Esophagus muscularis mucosa (tissue), 4 donors: ENCODE measurements around the gene LSS. TPM values are rescaled to one million over a fixed set of nuclear protein-coding genes. Genes with fewer than 3 reads are reported as not detected.

Experiments used
- DNase-seq: peaks from one replicate; pipeline ENCODE4 v3.0.0-alpha.2; 2017; ENCODE audit errors: extremely low spot score
- H3K27ac ChIP-seq, 4 donors: fragments of 200-600 bp; sonication (generic); replicated peaks in 1 of 4; 1 replicate in 3 of 4; 2 replicates in 1 of 4; pipeline ENCODE4 v1.5.1; 2016 to 2019; ENCODE audit warnings: mild to moderate bottlenecking in 1 of 4
- H3K27me3 ChIP-seq, 4 donors: fragments of 200-600 bp; sonication (generic); one replicate each; pipeline versions ENCODE4 v1.5.1 to v1.6.0; 2016 to 2019
- H3K36me3 ChIP-seq, 4 donors: fragments of 200-600 bp; sonication (generic); one replicate each; pipeline ENCODE4 v1.5.1; 2016 to 2019
- H3K4me1 ChIP-seq, 4 donors: fragments of 200-600 bp; sonication (generic); one replicate each; pipeline ENCODE4 v1.5.1; 2016 to 2019
- H3K4me3 ChIP-seq, 4 donors: fragments of 200-600 bp; sonication (generic); 1 replicate in 2 of 4; 2 replicates in 2 of 4; pipeline ENCODE4 v1.5.1; 2016 to 2019; ENCODE audit warnings: mild to moderate bottlenecking in 4 of 4, moderate library complexity in 1 of 4
- H3K9me3 ChIP-seq, 4 donors: fragments of 200-600 bp; sonication (generic); 1 replicate in 3 of 4; 2 replicates in 1 of 4; pipeline ENCODE4 v1.5.1; 2016 to 2019
- CTCF ChIP-seq, 3 experiments: fragments of 200-600 bp in 2 of 3; fragments of 450-650 bp in 1 of 3; sonication (generic) in 2 of 3; IDR thresholded peaks; one replicate each; pipeline ENCODE4 v1.5.1; 2017 to 2019; ENCODE audit warnings: antibody characterized with exemption in 3 of 3, mild to moderate bottlenecking in 2 of 3, moderate library complexity in 1 of 3
- EP300 ChIP-seq: sonication (generic); formaldehyde crosslinking; IDR thresholded peaks from one replicate; pipeline ENCODE4 v1.6.1; 2017; ENCODE audit warnings: antibody characterized with exemption
- POLR2A ChIP-seq: fragments of 450-650 bp; IDR thresholded peaks from one replicate; pipeline ENCODE4 v1.6.1; 2017; ENCODE audit warnings: antibody characterized with exemption, moderate library complexity, mild to moderate bottlenecking, low read depth
- POLR2AphosphoS5 ChIP-seq, 2 donors: sonication (generic); formaldehyde crosslinking; IDR thresholded peaks; one replicate each; pipeline ENCODE4 v1.6.1; 2017; ENCODE audit warnings: antibody characterized with exemption in 2 of 2
- WGBS: methylation state at CpG from one replicate; pipeline ENCODE4 v1.1.5; 2018; 5-methylcytosine and 5-hydroxymethylcytosine counted together
- intact Hi-C: fragments of 100-400 bp; cut with DNase I; formaldehyde crosslinking; loops from one replicate; pipeline ENCODE4 v1.15.1; 2023
- total RNA-seq, 4 donors: library from RNA; depleted of rRNA; stranded (reverse); fragments of >200 nt; gene quantifications; one replicate each; pipeline versions ENCODE4 v1.1.0 to v1.2.1, GENCODE V29; 2016

Gene LSS
- total RNA-seq, 4 donors from 2014 or later: 45.3 to 66.3 (median 53.1) TPM

DNA sequence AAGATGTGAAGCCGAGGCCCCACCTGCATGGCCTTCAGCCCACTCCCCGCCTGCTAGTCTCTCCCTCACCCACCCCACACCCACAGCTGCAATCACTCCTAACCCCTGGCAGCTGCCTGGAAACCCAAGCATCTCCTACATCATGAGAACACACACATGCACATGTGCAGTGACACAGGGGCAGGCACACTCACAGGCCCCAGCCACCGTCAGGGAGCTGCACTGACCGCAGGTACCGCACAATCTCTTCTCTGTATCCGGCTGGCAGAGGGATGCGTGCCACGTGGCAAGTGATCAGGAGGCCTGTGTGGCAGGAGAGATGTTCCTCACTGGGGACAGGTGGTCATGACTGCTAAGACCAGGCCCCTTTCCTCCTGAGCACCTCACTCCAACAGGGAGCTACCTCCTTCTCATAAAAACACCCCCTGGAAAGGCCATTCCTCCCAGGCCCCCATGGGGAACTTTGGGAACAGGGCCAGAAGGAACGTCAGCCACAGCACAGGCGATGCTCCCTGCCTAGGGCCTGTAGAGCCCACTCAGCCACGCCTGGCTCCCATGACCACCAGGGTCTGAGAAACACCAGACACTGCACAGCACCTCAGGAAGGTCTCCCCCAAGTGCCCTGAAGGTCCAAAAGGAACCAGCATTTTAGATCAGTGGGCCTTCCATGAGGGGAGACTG, 6.0 kb downstream of the LSS start:
- H3K27me3 ChIP-seq: no peaks in the 10 kb centered on the region
- peaks cover 25 to 38% (median 34%) of the 10 kb centered on the region in 4 donors for H3K4me1 ChIP-seq
- intact Hi-C loops: no loop called here
- H3K4me3 ChIP-seq: no peak overlapping the region
- H3K36me3 ChIP-seq: peaks cover 32 to 59% (median 48%) of the 10 kb centered on the region in 4 donors
- WGBS: 80% methylated on average over 11 of the region's 11 CpGs
- no peak overlapping the region for H3K27ac ChIP-seq
- no peaks in the 10 kb centered on the region for H3K9me3 ChIP-seq
- no peak for TF ChIP-seq POLR2AphosphoS5 (IDR thresholded peaks at IDR 0.05)
- no peak for TF ChIP-seq EP300
- TF ChIP-seq POLR2A: no peak
- no peak for TF ChIP-seq CTCF (IDR thresholded peaks at IDR 0.05)
- DNase-seq: no peak

- Histone ChIP-seq H3K27me3 (no peaks in the 10 kb centered on the region), H3K4me1 (peaks cover 18 to 31% (median 26%) of the 10 kb centered on the region in 4 donors), H3K36me3 (peaks cover 32 to 65% (median 52%) of the 10 kb centered on the region in 4 donors), H3K4me3 (no peak overlapping the region), H3K27ac (no peak overlapping the region), H3K9me3 (no peaks in the 10 kb centered on the region)
- DNase-seq: no peak
- TF ChIP-seq EP300 (no peak), POLR2A (no peak), POLR2AphosphoS5 (IDR thresholded peaks at IDR 0.05) (no peak), CTCF (IDR thresholded peaks at IDR 0.05) (no peak)
- 90% methylated on average over 15 of the region's 16 CpGs for WGBS
- intact Hi-C loops: no loop called here
Observed at GRCh38 chr21:46221664-46222435, 6.7 kb downstream of the LSS start.

GRCh38 chr21:46220847-46221246, 7.7 kb downstream of the LSS start:
- 91% methylated on average over 8 of the region's 8 CpGs for WGBS
- Histone ChIP-seq H3K36me3 (peaks cover 39 to 75% (median 62%) of the 10 kb centered on the region in 4 donors), H3K9me3 (no peaks in the 10 kb centered on the region), H3K4me1 (peaks cover 8 to 21% (median 16%) of the 10 kb centered on the region in 4 donors), H3K27ac (no peak overlapping the region), H3K27me3 (no peaks in the 10 kb centered on the region), H3K4me3 (no peak overlapping the region)
- intact Hi-C loops: no loop called here
- TF ChIP-seq POLR2AphosphoS5 (IDR thresholded peaks at IDR 0.05): no peak
- TF ChIP-seq POLR2A: no peak
- no peak for TF ChIP-seq EP300
- TF ChIP-seq CTCF (IDR thresholded peaks at IDR 0.05): no peak
- DNase-seq: no peak

DNA sequence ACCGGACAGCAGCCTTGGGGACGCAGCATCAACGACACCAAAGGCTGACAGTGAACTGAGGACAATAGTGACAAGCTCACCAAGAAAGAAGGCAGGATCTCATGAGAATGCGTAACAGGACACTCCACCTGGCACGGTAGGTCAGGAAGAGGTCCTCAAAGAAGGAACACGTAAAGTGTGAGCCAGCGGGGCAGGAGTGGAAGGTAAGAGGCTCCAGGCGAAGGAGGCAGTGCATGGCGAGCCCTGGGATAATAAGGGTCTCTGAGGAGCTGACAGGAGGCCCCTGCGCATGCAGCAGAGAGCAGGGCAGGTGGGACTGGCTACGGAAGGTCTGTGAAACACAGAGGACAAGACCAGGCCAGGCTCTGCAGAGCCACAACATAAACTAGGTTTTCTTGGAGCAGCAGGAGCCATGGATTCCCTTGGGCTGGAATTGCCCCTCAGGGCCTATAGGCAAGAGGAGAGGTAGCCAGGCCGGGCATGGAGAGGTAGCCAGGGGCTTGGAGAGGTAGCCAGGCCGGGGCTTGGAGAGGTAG, 8.2 kb downstream of the LSS start:
- Histone ChIP-seq H3K9me3 (no peaks in the 10 kb centered on the region), H3K4me3 (no peak overlapping the region), H3K4me1 (peaks cover 3 to 17% (median 13%) of the 10 kb centered on the region in 4 donors), H3K36me3 (peaks cover 39 to 80% (median 67%) of the 10 kb centered on the region in 4 donors), H3K27ac (no peak overlapping the region), H3K27me3 (no peaks in the 10 kb centered on the region)
- DNase-seq: no peak
- WGBS: 90% methylated on average over 13 of the region's 13 CpGs
- intact Hi-C loops: no loop called here
- TF ChIP-seq CTCF (IDR thresholded peaks at IDR 0.05) (no peak), EP300 (no peak), POLR2AphosphoS5 (IDR thresholded peaks at IDR 0.05) (no peak), POLR2A (no peak)
